Stimulated activated naive CD8-positive, alpha-beta T cell treated with anti-CD3 and anti-CD28 coated beads, Interleukin-15, Interleukin-2, amounts not matched to agents 100 ng/mL and 50 ng/mL, for 24 hours (primary cell): ENCODE results near the gene COLEC11.

ENCODE experiments used
- H3K27ac Mint-ChIP-seq: one replicate; pipeline ENCODE4 v1.8.0; 2021; ENCODE audit warnings: mild to moderate bottlenecking, mixed read lengths
- H3K27me3 Mint-ChIP-seq: one replicate; pipeline ENCODE4 v1.8.0; 2021; ENCODE audit warnings: mixed read lengths
- H3K36me3 Mint-ChIP-seq: one replicate; pipeline ENCODE4 v1.8.0; 2021; ENCODE audit warnings: low read depth, mixed read lengths
- H3K4me1 Mint-ChIP-seq: one replicate; pipeline ENCODE4 v1.8.0; 2021; ENCODE audit warnings: low read depth, mixed read lengths
- H3K4me3 Mint-ChIP-seq: one replicate; pipeline ENCODE4 v1.8.0; 2021; ENCODE audit warnings: mild to moderate bottlenecking, mixed read lengths
- H3K9me3 Mint-ChIP-seq: one replicate; pipeline ENCODE4 v1.8.0; 2021; ENCODE audit warnings: mixed read lengths

The COLEC11 gene

GRCh38 chr2:3597567-3597966 lies 2.7 kb downstream of the COLEC11 start:
- H3K4me3 Mint-ChIP-seq = peak overlapping the region; percentile 11
- H3K9me3 Mint-ChIP-seq = no peaks in the 10 kb centered on the region
- H3K27ac Mint-ChIP-seq = no peak overlapping the region
- H3K4me1 Mint-ChIP-seq = peaks cover 26% of the 10 kb centered on the region
- no peaks in the 10 kb centered on the region for H3K27me3 Mint-ChIP-seq
- peaks cover 17% of the 10 kb centered on the region for H3K36me3 Mint-ChIP-seq

- H3K9me3 Mint-ChIP-seq = no peaks in the 10 kb centered on the region
- peaks cover 9% of the 10 kb centered on the region for H3K36me3 Mint-ChIP-seq
- peaks cover 26% of the 10 kb centered on the region for H3K4me1 Mint-ChIP-seq
- H3K4me3 Mint-ChIP-seq = no peak overlapping the region
- no peaks in the 10 kb centered on the region for H3K27me3 Mint-ChIP-seq
- no peak overlapping the region for H3K27ac Mint-ChIP-seq
Measured at GRCh38 chr2:3598197-3598910, 3.4 kb downstream of the COLEC11 start.

DNA sequence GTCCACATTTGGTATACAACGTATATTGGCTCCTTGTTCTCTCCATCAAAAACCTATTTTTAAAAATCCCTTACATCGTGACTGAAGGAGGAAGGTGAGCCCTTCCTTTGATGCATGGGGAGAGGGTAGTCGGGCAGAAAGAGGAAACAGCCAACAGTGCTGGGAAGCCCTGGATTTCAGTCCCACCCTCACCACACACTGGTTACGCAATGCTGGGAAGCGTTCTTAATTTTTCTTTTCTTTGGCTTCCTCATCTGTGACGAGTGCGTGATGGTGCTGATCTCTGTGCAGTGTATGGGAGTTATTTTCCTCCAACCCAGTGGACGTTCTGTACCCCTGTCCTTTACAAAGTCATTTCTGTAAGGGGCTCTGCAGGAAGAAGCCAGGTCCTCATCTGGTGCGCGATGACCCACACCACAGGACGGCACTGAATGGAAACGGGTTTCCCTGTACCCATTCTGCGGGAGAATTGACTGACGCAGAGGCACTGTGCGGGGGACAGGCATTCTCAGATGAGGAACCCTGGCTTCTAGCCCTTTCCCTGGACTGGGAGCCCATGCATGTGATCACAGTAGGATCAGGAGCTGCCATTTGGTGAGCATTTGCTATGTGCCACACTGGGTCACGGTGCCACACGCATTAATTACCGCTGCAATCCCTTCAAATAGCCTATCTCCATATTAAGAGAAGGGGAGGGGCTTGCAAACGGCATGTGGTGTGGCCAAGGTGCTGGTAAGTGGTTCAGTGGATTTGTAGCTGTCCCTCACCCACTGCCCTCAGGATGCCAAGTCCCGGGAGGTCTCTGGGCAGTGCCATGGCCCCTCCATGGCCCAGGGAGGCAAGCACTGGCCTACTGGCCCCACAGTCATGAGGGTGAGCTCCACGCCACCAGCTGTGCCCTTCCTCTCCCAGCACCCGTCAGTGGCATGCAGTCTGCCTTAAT lies 4.3 kb downstream of the COLEC11 start:
- Mint-ChIP-seq H3K27ac (no peak overlapping the region), H3K9me3 (no peaks in the 10 kb centered on the region), H3K4me1 (peaks cover 26% of the 10 kb centered on the region), H3K36me3 (peaks cover 4% of the 10 kb centered on the region), H3K27me3 (no peaks in the 10 kb centered on the region), H3K4me3 (no peak overlapping the region)

DNA sequence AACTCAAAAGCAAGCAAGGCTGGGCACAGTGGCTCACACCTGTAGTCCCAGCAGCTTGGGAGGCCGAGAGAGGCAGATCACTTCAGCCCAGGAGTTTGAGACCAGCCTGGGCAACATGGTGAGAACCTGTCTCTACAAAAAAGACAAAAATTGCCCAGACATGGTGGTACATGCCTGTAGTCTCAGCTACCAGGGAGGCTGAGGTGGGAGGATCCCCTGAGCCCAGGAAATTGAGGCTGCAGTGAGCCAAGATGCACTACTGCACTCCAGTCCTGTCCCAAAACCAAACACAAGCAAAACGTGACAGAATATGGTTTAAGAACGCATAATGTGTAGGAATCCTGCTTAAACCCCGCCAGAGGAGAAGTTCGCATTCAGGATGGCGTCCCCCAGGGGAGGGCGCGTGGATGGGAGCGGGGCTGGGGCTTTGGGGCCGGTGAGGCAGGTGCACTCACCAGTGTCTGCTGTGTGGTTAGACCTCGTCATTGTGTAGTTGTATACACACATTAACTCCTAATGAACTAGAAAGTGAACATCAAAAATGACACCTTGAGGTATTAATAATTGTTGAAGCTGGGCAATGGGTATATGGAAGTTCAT lies 5.4 kb downstream of the COLEC11 start:
- H3K27ac Mint-ChIP-seq = no peak overlapping the region
- no peaks in the 10 kb centered on the region for H3K27me3 Mint-ChIP-seq
- no peaks in the 10 kb centered on the region for H3K36me3 Mint-ChIP-seq
- H3K4me3 Mint-ChIP-seq = no peak overlapping the region
- no peaks in the 10 kb centered on the region for H3K9me3 Mint-ChIP-seq
- H3K4me1 Mint-ChIP-seq = peaks cover 23% of the 10 kb centered on the region

DNA sequence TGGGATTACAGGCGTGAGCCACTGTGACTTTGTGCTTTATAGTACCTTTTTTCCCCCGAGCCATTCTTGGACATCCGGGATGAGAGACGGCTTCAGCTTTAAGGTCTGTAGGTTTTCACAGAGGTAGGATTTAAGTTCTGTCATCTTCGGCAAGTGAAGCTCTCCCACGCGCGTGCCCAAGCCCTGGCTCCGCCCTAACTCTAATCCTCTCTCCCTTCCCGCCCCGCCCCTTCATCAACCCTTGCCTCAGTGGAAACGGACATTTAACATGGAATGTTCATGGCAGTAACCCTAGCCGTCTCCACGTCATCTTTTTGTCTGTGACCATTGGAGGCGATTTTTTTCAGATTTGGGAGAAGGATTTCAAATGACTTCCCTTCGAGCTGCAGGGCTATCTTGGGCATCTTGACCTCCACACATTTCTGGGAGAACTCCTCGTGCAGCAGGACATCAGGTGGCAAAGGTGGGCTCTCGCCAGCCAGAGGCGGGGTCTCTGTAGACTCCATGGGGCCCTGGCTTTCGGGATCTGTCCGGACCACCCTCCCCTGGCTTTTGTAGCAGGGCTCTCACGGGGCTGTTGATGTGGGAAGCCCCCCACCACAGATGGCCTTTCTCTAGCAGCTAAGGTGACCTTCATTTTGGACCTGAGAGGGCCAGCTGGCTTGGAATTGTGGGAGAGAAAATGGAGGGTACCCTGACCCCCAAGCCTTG lies 6.8 kb downstream of the COLEC11 start:
- Mint-ChIP-seq H3K4me3 (no peak overlapping the region), H3K9me3 (no peaks in the 10 kb centered on the region), H3K36me3 (no peaks in the 10 kb centered on the region), H3K27me3 (no peaks in the 10 kb centered on the region), H3K4me1 (peaks cover 10% of the 10 kb centered on the region), H3K27ac (no peak overlapping the region)

- Mint-ChIP-seq H3K4me3 (no peak overlapping the region), H3K36me3 (no peaks in the 10 kb centered on the region), H3K9me3 (no peaks in the 10 kb centered on the region), H3K27me3 (no peaks in the 10 kb centered on the region), H3K27ac (no peak overlapping the region), H3K4me1 (no peaks in the 10 kb centered on the region)
Measured at GRCh38 chr2:3602553-3603339, 7.8 kb downstream of the COLEC11 start.

GRCh38 chr2:3603536-3604206 lies 8.8 kb downstream of the COLEC11 start:
- H3K27ac Mint-ChIP-seq = no peak overlapping the region

DNA sequence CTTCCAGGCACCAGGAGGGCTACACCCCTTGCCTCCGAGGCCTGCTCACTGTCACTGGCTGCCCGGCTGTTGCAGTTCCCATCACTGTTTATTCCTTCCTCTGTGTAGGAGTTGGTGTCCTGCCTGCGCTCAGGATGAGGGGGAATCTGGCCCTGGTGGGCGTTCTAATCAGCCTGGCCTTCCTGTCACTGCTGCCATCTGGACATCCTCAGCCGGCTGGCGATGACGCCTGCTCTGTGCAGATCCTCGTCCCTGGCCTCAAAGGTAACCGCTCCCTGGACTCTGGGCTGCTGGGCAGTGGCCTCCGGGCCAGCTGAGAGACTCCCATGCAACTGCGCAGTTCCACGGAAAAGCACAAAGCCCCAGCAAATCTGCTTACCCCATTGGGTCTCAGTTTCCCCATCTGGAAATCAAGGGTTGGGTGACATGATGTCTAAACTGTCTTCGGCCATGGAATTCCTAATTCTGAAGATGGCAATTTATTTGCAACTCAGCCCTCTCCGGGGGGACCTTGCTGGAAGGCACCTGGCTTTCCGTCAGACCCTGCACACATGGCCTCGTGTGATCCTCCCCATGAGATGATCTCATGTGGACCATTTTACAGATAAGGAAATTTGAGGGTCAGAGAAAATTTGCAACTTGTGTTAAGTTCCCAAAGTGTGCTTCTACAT lies 9.4 kb downstream of the COLEC11 start:
- Mint-ChIP-seq H3K4me1 (no peaks in the 10 kb centered on the region), H3K27ac (no peak overlapping the region), H3K36me3 (no peaks in the 10 kb centered on the region), H3K27me3 (no peaks in the 10 kb centered on the region), H3K9me3 (no peaks in the 10 kb centered on the region), H3K4me3 (no peak overlapping the region)

More at GRCh38 chr2:3603536-3604206, 8.8 kb downstream of the COLEC11 start:
- Mint-ChIP-seq H3K27me3 (no peaks in the 10 kb centered on the region), H3K36me3 (no peaks in the 10 kb centered on the region), H3K4me3 (no peak overlapping the region), H3K4me1 (no peaks in the 10 kb centered on the region), H3K9me3 (no peaks in the 10 kb centered on the region)

DNA sequence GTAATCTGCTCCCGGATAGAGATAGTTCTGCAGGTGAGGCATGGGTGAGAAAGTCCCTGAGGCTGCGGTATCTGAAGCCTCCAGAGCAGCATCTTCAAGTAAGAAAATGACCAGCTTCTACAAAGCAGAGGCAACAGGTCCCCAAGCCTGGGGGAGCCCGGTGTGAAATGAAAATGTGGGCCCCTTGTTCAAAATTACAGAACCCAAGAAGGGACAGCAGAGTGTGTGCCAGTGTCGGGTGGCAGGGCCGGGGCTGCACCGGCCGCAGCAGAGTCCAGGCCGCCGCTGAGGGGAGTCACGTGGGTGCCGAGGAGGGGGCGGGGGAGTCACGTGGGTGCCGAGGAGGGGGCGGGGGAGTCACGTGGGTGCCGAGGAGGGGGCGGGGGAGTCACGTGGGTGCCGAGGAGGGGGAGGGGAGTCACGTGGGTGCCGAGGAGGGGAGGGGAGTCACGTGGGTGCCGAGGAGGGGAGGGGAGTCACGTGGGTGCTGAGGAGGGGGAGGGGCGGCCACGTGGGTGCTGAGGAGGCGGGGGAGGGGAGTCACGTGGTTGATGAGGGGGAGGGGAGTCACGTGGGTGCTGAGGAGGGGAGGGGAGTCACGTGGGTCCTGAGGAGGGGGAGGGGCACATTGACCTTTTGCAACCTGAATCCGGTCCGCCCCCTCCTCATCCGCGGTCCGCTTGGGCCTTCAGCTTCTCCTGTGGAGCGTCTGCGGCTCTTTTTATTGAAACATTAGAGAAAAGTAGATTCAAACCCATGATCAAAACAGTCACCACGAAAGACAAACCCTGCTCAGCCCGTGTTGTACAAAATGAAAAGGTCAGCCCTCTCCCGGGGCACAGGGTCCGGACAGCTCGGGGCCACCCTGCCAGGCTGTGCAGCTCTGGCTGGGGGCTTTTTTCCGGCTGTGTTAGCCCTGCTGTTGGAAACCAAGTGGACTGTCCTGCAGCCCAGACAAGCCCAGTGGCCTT lies 10.4 kb downstream of the COLEC11 start:
- no peaks in the 10 kb centered on the region for H3K27me3 Mint-ChIP-seq
- H3K4me1 Mint-ChIP-seq = no peaks in the 10 kb centered on the region
- no peaks in the 10 kb centered on the region for H3K36me3 Mint-ChIP-seq
- peak overlapping the region; percentile 76 for H3K27ac Mint-ChIP-seq
- peak overlapping the region; percentile 45 for H3K4me3 Mint-ChIP-seq
- H3K9me3 Mint-ChIP-seq = no peaks in the 10 kb centered on the region

DNA sequence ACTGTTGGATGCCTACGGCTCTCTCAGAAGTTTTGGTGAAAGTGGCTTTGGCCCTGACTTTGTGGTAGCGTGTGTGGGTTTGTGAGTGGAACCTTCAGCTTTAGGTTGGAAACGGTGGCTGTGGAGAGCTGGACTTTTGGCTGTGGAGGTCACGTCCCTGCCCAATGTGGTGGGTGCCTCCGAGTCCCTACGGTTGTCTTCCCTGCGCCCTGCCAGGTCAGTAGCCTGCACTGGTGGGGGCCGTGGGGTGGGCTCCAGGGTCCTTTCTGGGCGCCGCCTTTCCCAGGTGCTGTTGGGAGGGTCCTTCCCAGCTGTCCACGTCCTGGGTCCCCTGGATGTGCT lies 11.1 kb downstream of the COLEC11 start:
- H3K27ac Mint-ChIP-seq = peak overlapping the region; percentile 76
- H3K4me3 Mint-ChIP-seq = peak overlapping the region; percentile 45
- H3K4me1 Mint-ChIP-seq = no peaks in the 10 kb centered on the region
- no peaks in the 10 kb centered on the region for H3K27me3 Mint-ChIP-seq
- no peaks in the 10 kb centered on the region for H3K36me3 Mint-ChIP-seq
- no peaks in the 10 kb centered on the region for H3K9me3 Mint-ChIP-seq

GRCh38 chr2:3606370-3607201 lies 11.7 kb downstream of the COLEC11 start:
- H3K27ac Mint-ChIP-seq = no peak overlapping the region
- no peaks in the 10 kb centered on the region for H3K9me3 Mint-ChIP-seq
- no peaks in the 10 kb centered on the region for H3K27me3 Mint-ChIP-seq
- no peak overlapping the region for H3K4me3 Mint-ChIP-seq
- H3K36me3 Mint-ChIP-seq = peaks cover 4% of the 10 kb centered on the region
- H3K4me1 Mint-ChIP-seq = no peaks in the 10 kb centered on the region
